Measurements from ENCODE around the gene THSD4. TPM values are rescaled to one million over a fixed set of nuclear protein-coding genes. Genes with fewer than 3 reads are reported as not detected.

THSD4 gene
- polyA plus RNA-seq, 1 donor from 2014 or later: 0.46 TPM

DNA sequence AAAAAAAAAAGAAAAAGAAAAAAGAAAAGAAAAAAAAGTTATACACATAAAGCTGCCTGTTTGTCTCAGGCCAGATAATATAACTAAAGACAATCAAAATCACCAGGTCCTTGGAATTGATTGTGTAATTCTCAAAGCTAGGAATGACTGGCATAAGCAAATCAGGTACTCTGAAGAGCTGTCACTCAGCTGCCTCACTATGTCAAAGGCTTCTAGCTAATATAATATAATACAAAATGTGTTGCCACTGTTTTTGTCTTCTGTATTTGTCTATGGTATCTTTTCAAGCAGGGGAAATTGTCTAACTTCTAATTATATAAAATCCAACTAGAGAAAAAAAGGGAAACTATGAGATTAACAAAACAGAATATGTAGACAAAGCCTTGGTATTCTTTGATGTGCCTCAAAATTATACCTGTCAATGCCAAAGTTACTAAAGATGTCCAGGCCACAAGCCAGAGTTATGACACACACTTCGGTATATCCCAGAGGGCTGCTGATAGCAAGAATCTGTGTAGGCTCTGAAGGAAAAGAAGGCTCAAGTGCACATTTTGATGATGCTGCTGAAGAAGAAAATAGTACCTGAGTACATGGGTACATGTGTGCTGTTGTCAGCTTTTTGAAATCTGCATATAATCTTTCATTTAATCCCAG, 658.1 kb downstream of the THSD4 start:
- Histone ChIP-seq H3K9me2 (ENCODE audit: insufficient read depth, low read length) (no peaks in the 10 kb centered on the region), H3K4me2 (ENCODE audit: low read length) (no peak overlapping the region), H3K9me3 (ENCODE audit: low read length) (no peaks in the 10 kb centered on the region), H3F3A (ENCODE audit: insufficient read depth, low read length, poor library complexity, severe bottlenecking) (no peaks in the 10 kb centered on the region), H3K27ac (ENCODE audit: low read length) (peak overlapping the region; percentile 45), H3K9ac (ENCODE audit: low read length) (no peak overlapping the region), H3K4me3 (ENCODE audit: low read length) (no peak overlapping the region), H2AFZ (ENCODE audit: low read depth, low read length) (no peak overlapping the region), H4K20me1 (ENCODE audit: insufficient read depth) (no peaks in the 10 kb centered on the region), H3K79me2 (replicated peaks; ENCODE audit: insufficient read depth, low read length) (no peaks in the 10 kb centered on the region), H3K36me3 (ENCODE audit: insufficient read depth, low read length) (no peaks in the 10 kb centered on the region), H3K27me3 (ENCODE audit: insufficient read depth, low read depth, low read length) (no peaks in the 10 kb centered on the region)
- peak; percentile 81 for TF ChIP-seq EP300 (conservative IDR thresholded peaks at IDR 0.05; ENCODE audit: poor library complexity, severe bottlenecking)
- no peak for TF ChIP-seq MXI1 (conservative IDR thresholded peaks at IDR 0.05; ENCODE audit: poor library complexity, severe bottlenecking)

DNA sequence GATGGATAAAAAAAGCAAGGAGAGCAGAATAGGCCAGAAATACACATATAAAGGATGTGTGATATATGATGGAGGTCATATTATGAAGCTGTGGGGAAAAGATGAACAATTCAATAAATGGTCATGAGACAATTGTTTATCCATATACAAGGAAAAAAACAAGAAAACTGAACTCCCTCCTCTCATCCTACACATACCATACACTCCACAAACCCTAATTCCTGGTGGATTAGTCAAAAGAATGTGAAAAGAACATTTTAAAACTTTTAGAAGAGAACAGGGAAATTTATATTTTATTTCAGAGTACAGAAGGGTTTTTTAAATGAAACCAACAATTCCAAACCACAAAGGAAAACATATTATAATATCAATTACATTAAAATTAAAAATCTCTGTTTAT, 660.6 kb downstream of the THSD4 start:
- H2AFZ ChIP-seq (ENCODE audit: low read depth, low read length): no peak overlapping the region
- H3K36me3 ChIP-seq (ENCODE audit: insufficient read depth, low read length): no peaks in the 10 kb centered on the region
- H3K9me3 ChIP-seq (ENCODE audit: low read length): no peaks in the 10 kb centered on the region
- no peaks in the 10 kb centered on the region for H3F3A ChIP-seq (ENCODE audit: insufficient read depth, low read length, poor library complexity, severe bottlenecking)
- no peak overlapping the region for H3K9ac ChIP-seq (ENCODE audit: low read length)
- H3K27me3 ChIP-seq (ENCODE audit: insufficient read depth, low read depth, low read length): no peaks in the 10 kb centered on the region
- H3K4me2 ChIP-seq (ENCODE audit: low read length): no peak overlapping the region
- no peak overlapping the region for H3K27ac ChIP-seq (ENCODE audit: low read length)
- H3K9me2 ChIP-seq (ENCODE audit: insufficient read depth, low read length): no peaks in the 10 kb centered on the region
- TF ChIP-seq MXI1 (conservative IDR thresholded peaks at IDR 0.05; ENCODE audit: poor library complexity, severe bottlenecking) (no peak), SMC3 (conservative IDR thresholded peaks at IDR 0.05; ENCODE audit: poor library complexity) (no peak), EZH2 (IDR thresholded peaks at IDR 0.05; ENCODE audit: borderline replicate concordance, insufficient read depth, low read length, poor library complexity, severe bottlenecking) (no peak), POLR2AphosphoS5 (IDR thresholded peaks at IDR 0.05) (no peak), EP300 (conservative IDR thresholded peaks at IDR 0.05; ENCODE audit: poor library complexity, severe bottlenecking) (no peak), TAF1 (IDR thresholded peaks at IDR 0.05; ENCODE audit: low read depth) (no peak)
- TF ChIP-seq, protein P1, sequence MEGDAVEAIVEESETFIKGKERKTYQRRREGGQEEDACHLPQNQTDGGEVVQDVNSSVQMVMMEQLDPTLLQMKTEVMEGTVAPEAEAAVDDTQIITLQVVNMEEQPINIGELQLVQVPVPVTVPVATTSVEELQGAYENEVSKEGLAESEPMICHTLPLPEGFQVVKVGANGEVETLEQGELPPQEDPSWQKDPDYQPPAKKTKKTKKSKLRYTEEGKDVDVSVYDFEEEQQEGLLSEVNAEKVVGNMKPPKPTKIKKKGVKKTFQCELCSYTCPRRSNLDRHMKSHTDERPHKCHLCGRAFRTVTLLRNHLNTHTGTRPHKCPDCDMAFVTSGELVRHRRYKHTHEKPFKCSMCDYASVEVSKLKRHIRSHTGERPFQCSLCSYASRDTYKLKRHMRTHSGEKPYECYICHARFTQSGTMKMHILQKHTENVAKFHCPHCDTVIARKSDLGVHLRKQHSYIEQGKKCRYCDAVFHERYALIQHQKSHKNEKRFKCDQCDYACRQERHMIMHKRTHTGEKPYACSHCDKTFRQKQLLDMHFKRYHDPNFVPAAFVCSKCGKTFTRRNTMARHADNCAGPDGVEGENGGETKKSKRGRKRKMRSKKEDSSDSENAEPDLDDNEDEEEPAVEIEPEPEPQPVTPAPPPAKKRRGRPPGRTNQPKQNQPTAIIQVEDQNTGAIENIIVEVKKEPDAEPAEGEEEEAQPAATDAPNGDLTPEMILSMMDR (IDR thresholded peaks at IDR 0.05; ENCODE audit: poor library complexity, severe bottlenecking): no peak
- TF ChIP-seq, protein P2, sequence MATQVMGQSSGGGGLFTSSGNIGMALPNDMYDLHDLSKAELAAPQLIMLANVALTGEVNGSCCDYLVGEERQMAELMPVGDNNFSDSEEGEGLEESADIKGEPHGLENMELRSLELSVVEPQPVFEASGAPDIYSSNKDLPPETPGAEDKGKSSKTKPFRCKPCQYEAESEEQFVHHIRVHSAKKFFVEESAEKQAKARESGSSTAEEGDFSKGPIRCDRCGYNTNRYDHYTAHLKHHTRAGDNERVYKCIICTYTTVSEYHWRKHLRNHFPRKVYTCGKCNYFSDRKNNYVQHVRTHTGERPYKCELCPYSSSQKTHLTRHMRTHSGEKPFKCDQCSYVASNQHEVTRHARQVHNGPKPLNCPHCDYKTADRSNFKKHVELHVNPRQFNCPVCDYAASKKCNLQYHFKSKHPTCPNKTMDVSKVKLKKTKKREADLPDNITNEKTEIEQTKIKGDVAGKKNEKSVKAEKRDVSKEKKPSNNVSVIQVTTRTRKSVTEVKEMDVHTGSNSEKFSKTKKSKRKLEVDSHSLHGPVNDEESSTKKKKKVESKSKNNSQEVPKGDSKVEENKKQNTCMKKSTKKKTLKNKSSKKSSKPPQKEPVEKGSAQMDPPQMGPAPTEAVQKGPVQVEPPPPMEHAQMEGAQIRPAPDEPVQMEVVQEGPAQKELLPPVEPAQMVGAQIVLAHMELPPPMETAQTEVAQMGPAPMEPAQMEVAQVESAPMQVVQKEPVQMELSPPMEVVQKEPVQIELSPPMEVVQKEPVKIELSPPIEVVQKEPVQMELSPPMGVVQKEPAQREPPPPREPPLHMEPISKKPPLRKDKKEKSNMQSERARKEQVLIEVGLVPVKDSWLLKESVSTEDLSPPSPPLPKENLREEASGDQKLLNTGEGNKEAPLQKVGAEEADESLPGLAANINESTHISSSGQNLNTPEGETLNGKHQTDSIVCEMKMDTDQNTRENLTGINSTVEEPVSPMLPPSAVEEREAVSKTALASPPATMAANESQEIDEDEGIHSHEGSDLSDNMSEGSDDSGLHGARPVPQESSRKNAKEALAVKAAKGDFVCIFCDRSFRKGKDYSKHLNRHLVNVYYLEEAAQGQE (IDR thresholded peaks at IDR 0.05; ENCODE audit: borderline replicate concordance): no peak
- no peak overlapping the region for H3K4me3 ChIP-seq (ENCODE audit: low read length)
- H3K79me2 ChIP-seq (replicated peaks; ENCODE audit: insufficient read depth, low read length): no peaks in the 10 kb centered on the region
- H4K20me1 ChIP-seq (ENCODE audit: insufficient read depth): no peaks in the 10 kb centered on the region

Data from neural cell (in vitro differentiated cells).